ENCODE data around the gene CLDN34. TPM values are rescaled to one million over a fixed set of nuclear protein-coding genes. Genes with fewer than 3 reads are reported as not detected.

Gene CLDN34
- polyA plus RNA-seq, 1 donor (not counting 4 experiments of a cell fraction or from before 2014, with no cell fraction given), result 0.10 TPM

GRCh38 chrX:9919632-9920172 lies 47.5 kb upstream of the CLDN34 start:
- no peak overlapping the region for H3K27ac ChIP-seq (ENCODE audit: control insufficient read depth, insufficient read depth, low read length)
- TF ChIP-seq CTCF (optimal IDR thresholded peaks at IDR 0.05 in 1 of 3, IDR thresholded peaks at IDR 0.05 in 1 of 3, conservative IDR thresholded peaks at IDR 0.05 in 1 of 3; ENCODE audit: extremely low read depth in 1 of 3, insufficient read depth in 2 of 3, low read length in 3 of 3), result no peak
- TF ChIP-seq EZH2 (IDR thresholded peaks at IDR 0.05; ENCODE audit: low read length), result no peak
- DNase-seq (ENCODE audit: low read depth, low spot score), result no peak
- dilution Hi-C loops (cut with MboI; ENCODE audit: extremely low pct_ligation_motif_present, low sequenced_read_pairs), result no loop called here
- H3K79me2 ChIP-seq (ENCODE audit: control insufficient read depth, insufficient read depth, low read length), result peaks cover 37% of the 10 kb centered on the region
- H3K27me3 ChIP-seq (ENCODE audit: control insufficient read depth, extremely low read depth, insufficient read depth, low read length), result no peaks in the 10 kb centered on the region
- H2AFZ ChIP-seq (ENCODE audit: control insufficient read depth, low read length), result no peak overlapping the region
- FAIRE-seq, result peak; percentile 58
- no peak overlapping the region for H3K9ac ChIP-seq (ENCODE audit: control insufficient read depth, extremely low read depth, insufficient read depth, low read length)
- H3K4me1 ChIP-seq (ENCODE audit: control insufficient read depth, extremely low read depth, insufficient read depth, low read length), result peaks cover 8% of the 10 kb centered on the region
- H3K4me3 ChIP-seq (ENCODE audit: control insufficient read depth in 2 of 3, extremely low read depth in 1 of 3, insufficient read depth in 2 of 3, low read depth in 1 of 3, low read length in 3 of 3), result no peak overlapping the region
- no peaks in the 10 kb centered on the region for H3K9me3 ChIP-seq (ENCODE audit: control insufficient read depth, low read depth, low read length)
- H4K20me1 ChIP-seq (ENCODE audit: control insufficient read depth, extremely low read depth, insufficient read depth, low read length), result no peaks in the 10 kb centered on the region
- H3K9me1 ChIP-seq (ENCODE audit: control insufficient read depth, extremely low read depth, insufficient read depth, low read length), result no peaks in the 10 kb centered on the region
- no peak overlapping the region for H3K4me2 ChIP-seq (ENCODE audit: control insufficient read depth, extremely low read depth, insufficient read depth, low read depth, low read length)
- H3K36me3 ChIP-seq (ENCODE audit: control insufficient read depth in 2 of 2, extremely low read depth in 1 of 2, insufficient read depth in 2 of 2, low read length in 2 of 2), result no peaks in the 10 kb centered on the region

GRCh38 chrX:9921407-9921806 lies 45.8 kb upstream of the CLDN34 start:
- no peak for DNase-seq (ENCODE audit: low read depth, low spot score)
- H3K79me2 ChIP-seq (ENCODE audit: control insufficient read depth, insufficient read depth, low read length), result peaks cover 33% of the 10 kb centered on the region
- H2AFZ ChIP-seq (ENCODE audit: control insufficient read depth, low read length), result no peak overlapping the region
- FAIRE-seq, result no peak
- dilution Hi-C loops (cut with MboI; ENCODE audit: extremely low pct_ligation_motif_present, low sequenced_read_pairs), result no loop called here
- TF ChIP-seq CTCF (optimal IDR thresholded peaks at IDR 0.05 in 1 of 3, IDR thresholded peaks at IDR 0.05 in 1 of 3, conservative IDR thresholded peaks at IDR 0.05 in 1 of 3; ENCODE audit: extremely low read depth in 1 of 3, insufficient read depth in 2 of 3, low read length in 3 of 3), result no peak
- no peak for TF ChIP-seq EZH2 (IDR thresholded peaks at IDR 0.05; ENCODE audit: low read length)
- H3K4me3 ChIP-seq (ENCODE audit: control insufficient read depth in 2 of 3, extremely low read depth in 1 of 3, insufficient read depth in 2 of 3, low read depth in 1 of 3, low read length in 3 of 3), result no peak overlapping the region
- H3K9me3 ChIP-seq (ENCODE audit: control insufficient read depth, low read depth, low read length), result no peaks in the 10 kb centered on the region
- H3K9ac ChIP-seq (ENCODE audit: control insufficient read depth, extremely low read depth, insufficient read depth, low read length), result no peak overlapping the region
- no peaks in the 10 kb centered on the region for H4K20me1 ChIP-seq (ENCODE audit: control insufficient read depth, extremely low read depth, insufficient read depth, low read length)
- H3K4me1 ChIP-seq (ENCODE audit: control insufficient read depth, extremely low read depth, insufficient read depth, low read length), result peaks cover 8% of the 10 kb centered on the region
- no peaks in the 10 kb centered on the region for H3K9me1 ChIP-seq (ENCODE audit: control insufficient read depth, extremely low read depth, insufficient read depth, low read length)
- H3K27me3 ChIP-seq (ENCODE audit: control insufficient read depth, extremely low read depth, insufficient read depth, low read length), result no peaks in the 10 kb centered on the region
- H3K36me3 ChIP-seq (ENCODE audit: control insufficient read depth in 2 of 2, extremely low read depth in 1 of 2, insufficient read depth in 2 of 2, low read length in 2 of 2), result no peaks in the 10 kb centered on the region
- no peak overlapping the region for H3K27ac ChIP-seq (ENCODE audit: control insufficient read depth, insufficient read depth, low read length)
- no peak overlapping the region for H3K4me2 ChIP-seq (ENCODE audit: control insufficient read depth, extremely low read depth, insufficient read depth, low read depth, low read length)

Data from keratinocyte (primary cell).